GM19452 (cell line): ENCODE results near the gene ZNF750.

Experiments
- ATAC-seq: cut with Tn5 transposase; IDR thresholded peaks from one replicate; pipeline ENCODE4 v1.9.1; 2021; ENCODE audit not compliant: unreplicated experiment

The ZNF750 gene

GRCh38 chr17:82839617-82840292 is at the start of gene ZNF750:
TSS of gene ZNF750 (minus strand) at chr17:82840022. CDS start at chr17:82832454, 7,568 bp downstream.
- no peak for ATAC-seq

GRCh38 chr17:82888583-82889495 is 49.0 kb upstream of the ZNF750 start:
- no peak for ATAC-seq

GRCh38 chr17:82887255-82888164 is 47.7 kb upstream of the ZNF750 start:
- no peak for ATAC-seq

- ATAC-seq: no peak
These were observed 45.1 kb upstream of the ZNF750 start for GRCh38 chr17:82884970-82885353.

GRCh38 chr17:82884341-82884969 is 44.6 kb upstream of the ZNF750 start:
- ATAC-seq: no peak

GRCh38 chr17:82883419-82884031 is 43.7 kb upstream of the ZNF750 start:
- ATAC-seq: no peak

GRCh38 chr17:82882715-82883418 is 43.0 kb upstream of the ZNF750 start:
- no peak for ATAC-seq

GRCh38 chr17:82881900-82882714 is 42.3 kb upstream of the ZNF750 start:
- no peak for ATAC-seq

- no peak for ATAC-seq
These were observed 41.6 kb upstream of the ZNF750 start for GRCh38 chr17:82881324-82881823.

GRCh38 chr17:82880620-82881323 is 41.0 kb upstream of the ZNF750 start:
- ATAC-seq: no peak

GRCh38 chr17:82879241-82879640 is 39.4 kb upstream of the ZNF750 start:
- ATAC-seq: no peak

- no peak for ATAC-seq
These were observed 38.7 kb upstream of the ZNF750 start for GRCh38 chr17:82878527-82878926.

- no peak for ATAC-seq
These were observed 37.0 kb upstream of the ZNF750 start for GRCh38 chr17:82876602-82877379.

- ATAC-seq: no peak
These were observed 36.3 kb upstream of the ZNF750 start for GRCh38 chr17:82876149-82876548.

- ATAC-seq: no peak
These were observed 35.6 kb upstream of the ZNF750 start for GRCh38 chr17:82875407-82875856.

- no peak for ATAC-seq
These were observed 34.4 kb upstream of the ZNF750 start for GRCh38 chr17:82874011-82874835.
